OCI-LY1 (cell line): ENCODE measurements around the gene DNAJB8.

Source experiments
- H2AFZ ChIP-seq: fragments of 200-600 bp; sonication (generic), shearing (Covaris generic); 2 replicates; pipeline ENCODE4 v1.6.0; 2014; ENCODE audit warnings: antibody characterized with exemption, mild to moderate bottlenecking, low read length
- H3F3A ChIP-seq: fragments of 200-600 bp; sonication (generic), shearing (Covaris generic); 2 replicates; pipeline ENCODE4 v1.6.0; 2014; ENCODE audit warnings: mild to moderate bottlenecking, antibody characterized with exemption, low read length, moderate library complexity; ENCODE audit not compliant: insufficient read depth
- H3K27ac ChIP-seq: fragments of 200-600 bp; sonication (generic); 2 replicates; pipeline ENCODE4 v1.5.1; 2014; ENCODE audit warnings: low read length, mixed run types, mild to moderate bottlenecking, low read depth; ENCODE audit not compliant: poor library complexity, severe bottlenecking
- H3K27me3 ChIP-seq: fragments of 200-600 bp; sonication (generic); 2 replicates; pipeline ENCODE4 v1.6.0; 2014; ENCODE audit warnings: antibody characterized with exemption, mild to moderate bottlenecking, low read length, moderate library complexity; ENCODE audit not compliant: insufficient read depth
- H3K36me3 ChIP-seq: fragments of 200-600 bp; sonication (generic); 2 replicates; pipeline ENCODE4 v1.6.1; 2014; ENCODE audit warnings: mild to moderate bottlenecking, antibody characterized with exemption, low read length, moderate library complexity, mixed read lengths; ENCODE audit not compliant: insufficient read depth
- H3K4me1 ChIP-seq: fragments of 200-600 bp; sonication (generic); 2 replicates; pipeline ENCODE4 v1.5.1; 2014; ENCODE audit warnings: mild to moderate bottlenecking, low read length, moderate library complexity; ENCODE audit not compliant: insufficient read depth, severe bottlenecking
- H3K4me2 ChIP-seq: fragments of 200-600 bp; sonication (generic), shearing (Covaris generic); 2 replicates; pipeline ENCODE4 v1.6.1; 2014; ENCODE audit warnings: low read length
- H3K4me3 ChIP-seq: fragments of 200-600 bp; sonication (generic); 2 replicates; pipeline ENCODE4 v1.5.1; 2014; ENCODE audit warnings: low read length, low read depth, mild to moderate bottlenecking, mixed read lengths; ENCODE audit not compliant: poor library complexity, severe bottlenecking
- H3K79me2 ChIP-seq: fragments of 200-600 bp; shearing (Covaris generic); 2 replicates; pipeline ENCODE4 v1.6.1; 2016; ENCODE audit warnings: mixed run types, low read length, mixed read lengths; ENCODE audit not compliant: insufficient read depth
- H3K9ac ChIP-seq: fragments of 200-600 bp; sonication (generic), shearing (Covaris generic); 2 replicates; pipeline ENCODE4 v1.6.1; 2014; ENCODE audit warnings: mild to moderate bottlenecking, low read length, mixed read lengths
- H3K9me2 ChIP-seq: fragments of 200-600 bp; sonication (generic), shearing (Covaris generic); 2 replicates; pipeline ENCODE4 v1.6.1; 2014; ENCODE audit warnings: low read depth, mild to moderate bottlenecking, low read length, mixed read lengths
- H3K9me3 ChIP-seq: fragments of 200-600 bp; shearing (Covaris generic); 2 replicates; pipeline ENCODE4 v1.6.1; 2014; ENCODE audit warnings: low read length, mixed read lengths
- H4K20me1 ChIP-seq: fragments of 200-600 bp; sonication (generic), shearing (Covaris generic); 2 replicates; pipeline ENCODE4 v1.6.0; 2016; ENCODE audit warnings: mild to moderate bottlenecking, low read length; ENCODE audit not compliant: insufficient read depth
- EZH2 ChIP-seq: fragments of 200-600 bp; sonication (generic), shearing (Covaris generic); IDR thresholded peaks from 2 replicates; pipeline ENCODE4 v1.8.0; 2017; ENCODE audit warnings: borderline replicate concordance, mixed run types, mild to moderate bottlenecking, antibody characterized with exemption, low read length, moderate library complexity, mixed read lengths
- TF ChIP-seq, protein P1 (sequence below): fragments of 200-600 bp; sonication (generic), shearing (Covaris generic); IDR thresholded peaks from 2 replicates; pipeline ENCODE4 v1.5.1; 2017; ENCODE audit warnings: mild to moderate bottlenecking, antibody characterized with exemption, low read length, moderate library complexity, mixed read lengths

Gene DNAJB8

DNA sequence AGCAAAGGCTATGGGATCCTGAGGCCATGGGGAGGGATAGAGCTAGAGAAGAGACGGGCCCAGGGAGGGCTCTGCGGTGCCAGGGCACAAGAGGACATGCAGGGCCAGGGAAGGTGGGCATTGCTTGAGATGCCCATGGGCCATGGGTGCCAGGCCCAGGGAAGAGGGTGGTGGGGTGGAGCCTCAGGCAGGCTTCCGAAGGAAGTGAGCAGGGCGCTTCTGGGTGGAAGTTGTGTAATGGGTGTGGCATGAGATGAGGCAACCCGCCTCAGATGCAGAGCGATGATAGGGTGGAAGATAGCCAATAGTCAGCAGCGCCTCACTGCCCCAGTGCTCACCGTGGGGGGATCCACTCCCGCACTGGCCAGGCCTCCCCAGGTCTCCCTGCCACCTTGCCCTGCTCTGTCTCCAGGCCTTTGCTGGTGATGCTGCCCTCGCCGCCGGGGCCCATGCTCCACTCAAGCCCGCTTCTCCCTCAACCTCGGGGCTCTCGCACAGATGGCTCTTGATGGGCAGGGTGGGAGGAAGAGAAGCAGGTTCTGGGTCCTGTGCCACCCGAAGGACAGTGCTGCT lies 51.4 kb downstream of the DNAJB8 start:
- Histone ChIP-seq H3K4me2 (no peak overlapping the region), H3K4me3 (no peak overlapping the region), H3K27ac (no peak overlapping the region)

DNA sequence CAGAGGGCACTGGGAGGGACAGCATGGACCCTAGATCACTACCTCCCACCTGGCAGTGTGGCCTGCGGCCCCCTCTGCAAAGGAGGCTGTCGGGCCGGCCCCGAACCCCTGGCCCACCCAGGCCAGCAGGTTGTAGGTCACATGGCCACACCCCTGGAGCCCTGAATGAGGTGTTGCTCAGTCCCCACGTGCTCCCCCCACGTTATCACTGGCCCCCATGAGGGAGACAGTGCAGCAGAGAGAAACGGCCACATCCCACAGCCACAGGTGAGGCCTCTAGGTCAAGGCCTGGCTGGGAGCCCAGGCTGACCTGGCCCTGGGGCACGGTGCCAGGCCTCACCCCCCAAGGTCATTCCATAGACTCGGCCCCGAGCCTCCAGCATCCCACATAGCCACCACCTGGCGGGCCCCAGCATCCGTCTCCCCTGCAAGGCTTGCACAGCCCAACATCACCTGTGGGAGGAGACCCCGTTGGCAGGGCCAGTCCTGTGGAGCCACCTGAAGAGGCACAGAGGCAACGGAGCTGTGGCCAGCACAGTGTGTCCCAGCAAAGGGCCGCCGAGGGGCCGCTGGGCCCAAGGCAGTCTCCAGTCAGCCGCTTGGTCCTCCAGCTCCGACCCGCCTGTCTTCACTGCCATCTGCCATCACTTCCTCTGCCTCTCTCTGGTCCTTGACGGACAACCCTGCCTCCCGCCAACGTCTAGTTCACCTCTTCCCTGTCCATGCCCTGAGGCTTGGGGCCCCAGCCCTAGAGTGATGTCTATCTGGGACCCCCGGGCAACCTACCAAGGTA lies 53.1 kb downstream of the DNAJB8 start:
- Histone ChIP-seq H3K9me3 (no peaks in the 10 kb centered on the region), H3K4me3 (no peak overlapping the region), H3K9me2 (no peaks in the 10 kb centered on the region), H3F3A (no peaks in the 10 kb centered on the region), H3K4me1 (no peaks in the 10 kb centered on the region), H3K27ac (no peak overlapping the region), H4K20me1 (no peaks in the 10 kb centered on the region), H3K9ac (no peak overlapping the region), H3K4me2 (no peak overlapping the region), H3K79me2 (no peaks in the 10 kb centered on the region), H2AFZ (no peak overlapping the region), H3K36me3 (no peaks in the 10 kb centered on the region), H3K27me3 (no peaks in the 10 kb centered on the region)
- TF ChIP-seq EZH2: no peak
- TF ChIP-seq, protein P1, sequence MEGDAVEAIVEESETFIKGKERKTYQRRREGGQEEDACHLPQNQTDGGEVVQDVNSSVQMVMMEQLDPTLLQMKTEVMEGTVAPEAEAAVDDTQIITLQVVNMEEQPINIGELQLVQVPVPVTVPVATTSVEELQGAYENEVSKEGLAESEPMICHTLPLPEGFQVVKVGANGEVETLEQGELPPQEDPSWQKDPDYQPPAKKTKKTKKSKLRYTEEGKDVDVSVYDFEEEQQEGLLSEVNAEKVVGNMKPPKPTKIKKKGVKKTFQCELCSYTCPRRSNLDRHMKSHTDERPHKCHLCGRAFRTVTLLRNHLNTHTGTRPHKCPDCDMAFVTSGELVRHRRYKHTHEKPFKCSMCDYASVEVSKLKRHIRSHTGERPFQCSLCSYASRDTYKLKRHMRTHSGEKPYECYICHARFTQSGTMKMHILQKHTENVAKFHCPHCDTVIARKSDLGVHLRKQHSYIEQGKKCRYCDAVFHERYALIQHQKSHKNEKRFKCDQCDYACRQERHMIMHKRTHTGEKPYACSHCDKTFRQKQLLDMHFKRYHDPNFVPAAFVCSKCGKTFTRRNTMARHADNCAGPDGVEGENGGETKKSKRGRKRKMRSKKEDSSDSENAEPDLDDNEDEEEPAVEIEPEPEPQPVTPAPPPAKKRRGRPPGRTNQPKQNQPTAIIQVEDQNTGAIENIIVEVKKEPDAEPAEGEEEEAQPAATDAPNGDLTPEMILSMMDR: no peak

More for the DNA sequence above, 51.4 kb downstream of the DNAJB8 start:
- TF ChIP-seq EZH2: no peak
- TF ChIP-seq, protein P1: no peak
- H3F3A ChIP-seq: no peaks in the 10 kb centered on the region
- no peaks in the 10 kb centered on the region for H3K9me2 ChIP-seq
- H4K20me1 ChIP-seq: no peaks in the 10 kb centered on the region
- H3K9me3 ChIP-seq: no peaks in the 10 kb centered on the region
- no peak overlapping the region for H3K9ac ChIP-seq
- no peaks in the 10 kb centered on the region for H3K4me1 ChIP-seq
- H3K79me2 ChIP-seq: no peaks in the 10 kb centered on the region
- no peak overlapping the region for H2AFZ ChIP-seq
- 0 out of 2 replicates have a peak, but pooled peaks cover 4% of the 10 kb centered on the region for H3K27me3 ChIP-seq
- no peaks in the 10 kb centered on the region for H3K36me3 ChIP-seq

DNA sequence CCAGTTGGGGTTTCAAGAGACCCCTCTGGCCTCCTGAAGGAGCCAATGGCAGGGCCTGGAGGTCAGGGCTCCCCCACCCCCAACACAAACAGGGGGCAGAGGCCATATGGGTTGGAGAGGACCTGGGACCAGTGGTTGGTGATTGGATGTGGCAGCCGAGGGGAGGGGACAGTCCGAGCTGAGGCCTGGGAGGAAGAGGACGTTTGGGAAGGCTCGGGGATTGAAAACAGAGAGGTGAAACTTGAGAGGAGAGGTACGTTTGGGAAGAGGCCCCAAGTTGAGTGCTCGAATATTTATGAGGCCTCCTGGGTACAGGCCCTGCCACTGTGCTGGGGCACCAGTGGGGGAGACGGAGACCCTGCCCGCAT lies 53.7 kb downstream of the DNAJB8 start:
- Histone ChIP-seq H3K4me1 (no peaks in the 10 kb centered on the region), H3K9me3 (no peaks in the 10 kb centered on the region), H3K27ac (no peak overlapping the region), H3K4me2 (no peak overlapping the region), H3K9me2 (no peaks in the 10 kb centered on the region), H3K79me2 (no peaks in the 10 kb centered on the region), H3K36me3 (no peaks in the 10 kb centered on the region), H3K9ac (no peak overlapping the region), H2AFZ (no peak overlapping the region), H3F3A (no peaks in the 10 kb centered on the region), H3K4me3 (no peak overlapping the region), H4K20me1 (no peaks in the 10 kb centered on the region), H3K27me3 (no peaks in the 10 kb centered on the region)
- no peak for TF ChIP-seq EZH2
- TF ChIP-seq, protein P1: no peak
